OCI-LY1 (cell line): ENCODE measurements around the gene DENND1A.

Experiments
- CTCF ChIP-seq: fragments of 200-600 bp; sonication (generic), shearing (Covaris generic); IDR thresholded peaks from 2 replicates; pipeline ENCODE4 v1.5.1; 2017; ENCODE audit warnings: mild to moderate bottlenecking, antibody characterized with exemption, low read length, moderate library complexity, mixed read lengths
- EZH2 ChIP-seq: fragments of 200-600 bp; sonication (generic), shearing (Covaris generic); IDR thresholded peaks from 2 replicates; pipeline ENCODE4 v1.8.0; 2017; ENCODE audit warnings: borderline replicate concordance, mixed run types, mild to moderate bottlenecking, antibody characterized with exemption, low read length, moderate library complexity, mixed read lengths

GRCh38 chr9:123338710-123339665 lies 590.9 kb downstream of the DENND1A start:
- TF ChIP-seq CTCF (no peak), EZH2 (no peak)
